Thyroid gland (tissue), 4 donors: ENCODE measurements around the gene CRB1. TPM values are rescaled to one million over a fixed set of nuclear protein-coding genes. Genes with fewer than 3 reads are reported as not detected.

Experiments
- DNase-seq, 2 donors: peaks; one replicate each; pipeline ENCODE4 v3.0.0-alpha.2; 2019
- H3K27ac ChIP-seq, 3 donors: fragments of 200-600 bp; sonication (generic); 1 replicate in 2 of 3; 2 replicates in 1 of 3; pipeline ENCODE4 v1.5.1; 2016 to 2019; ENCODE audit warnings: mild to moderate bottlenecking in 1 of 3, moderate library complexity in 1 of 3
- H3K27me3 ChIP-seq: fragments of 200-600 bp; sonication (generic); one replicate; pipeline ENCODE4 v1.5.1; 2019
- H3K36me3 ChIP-seq, 2 donors: fragments of 200-600 bp; sonication (generic); one replicate each; pipeline ENCODE4 v1.5.1; 2016 to 2019
- H3K4me1 ChIP-seq, 2 donors: fragments of 200-600 bp; sonication (generic); one replicate each; pipeline ENCODE4 v1.5.1; 2017 to 2019
- H3K4me3 ChIP-seq, 3 donors: fragments of 200-600 bp; sonication (generic); replicated peaks in 1 of 3; 1 replicate in 2 of 3; 2 replicates in 1 of 3; pipeline ENCODE4 v1.5.1; 2016; ENCODE audit warnings: mild to moderate bottlenecking in 1 of 3
- H3K9me3 ChIP-seq: fragments of 200-600 bp; sonication (generic); one replicate; pipeline ENCODE4 v1.5.1; 2017
- POLR2A ChIP-seq, 2 donors: fragments of 450-650 bp; IDR thresholded peaks; one replicate each; pipeline ENCODE4 v1.6.1; 2017; ENCODE audit warnings: antibody characterized with exemption in 2 of 2, mild to moderate bottlenecking in 2 of 2, moderate library complexity in 1 of 2
- WGBS, 2 donors: methylation state at CpG; one replicate each; pipeline ENCODE4 v1.1.5; 2017; 5-methylcytosine and 5-hydroxymethylcytosine counted together
- intact Hi-C: fragments of 100-400 bp; cut with DNase I; formaldehyde crosslinking; loops from one replicate; pipeline ENCODE4 v1.15.1; 2023
- total RNA-seq, 4 donors: library from RNA; depleted of rRNA; stranded (reverse); fragments of >200 nt; gene quantifications; one replicate each; pipeline ENCODE4 v1.2.3, GENCODE V29; 2016
- TF ChIP-seq, protein P1 (sequence below), 6 experiments: fragments of 200-600 bp in 3 of 6; fragments of 450-650 bp in 3 of 6; sonication (generic) in 3 of 6; IDR thresholded peaks; one replicate each; pipeline ENCODE4 v1.5.1; 2016 to 2019; ENCODE audit warnings: antibody characterized with exemption in 6 of 6, mild to moderate bottlenecking in 2 of 6, inconsistent platforms in 1 of 6, moderate library complexity in 1 of 6

CRB1 gene
- total RNA-seq, 4 donors from 2014 or later, result 0.21 to 6.7 (median 0.22) TPM; not detected in 1

DNA sequence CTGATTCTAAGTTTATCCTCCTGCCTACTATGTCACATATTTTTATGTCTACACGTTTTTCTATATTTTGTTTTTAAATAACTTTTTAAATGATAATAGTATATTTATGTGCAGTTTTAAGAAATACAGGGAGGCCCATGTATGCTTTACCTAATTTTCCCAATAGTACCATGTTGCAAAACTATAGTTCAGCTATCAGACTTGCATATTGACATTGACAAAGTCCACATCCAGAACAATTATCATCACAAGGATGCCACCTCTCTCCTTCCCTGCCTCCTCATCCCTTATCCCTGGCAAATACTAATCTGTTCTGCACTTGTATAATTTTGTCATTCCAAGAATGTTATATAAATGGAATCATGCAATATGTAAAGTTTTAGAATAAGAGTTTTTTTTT is 90.9 kb downstream of the CRB1 start:
- no peak overlapping the region for H3K27ac ChIP-seq
- H3K9me3 ChIP-seq, result no peaks in the 10 kb centered on the region
- no peaks in the 10 kb centered on the region for H3K4me1 ChIP-seq
- no peak for TF ChIP-seq POLR2A (IDR thresholded peaks at IDR 0.05)
- TF ChIP-seq, protein P1, sequence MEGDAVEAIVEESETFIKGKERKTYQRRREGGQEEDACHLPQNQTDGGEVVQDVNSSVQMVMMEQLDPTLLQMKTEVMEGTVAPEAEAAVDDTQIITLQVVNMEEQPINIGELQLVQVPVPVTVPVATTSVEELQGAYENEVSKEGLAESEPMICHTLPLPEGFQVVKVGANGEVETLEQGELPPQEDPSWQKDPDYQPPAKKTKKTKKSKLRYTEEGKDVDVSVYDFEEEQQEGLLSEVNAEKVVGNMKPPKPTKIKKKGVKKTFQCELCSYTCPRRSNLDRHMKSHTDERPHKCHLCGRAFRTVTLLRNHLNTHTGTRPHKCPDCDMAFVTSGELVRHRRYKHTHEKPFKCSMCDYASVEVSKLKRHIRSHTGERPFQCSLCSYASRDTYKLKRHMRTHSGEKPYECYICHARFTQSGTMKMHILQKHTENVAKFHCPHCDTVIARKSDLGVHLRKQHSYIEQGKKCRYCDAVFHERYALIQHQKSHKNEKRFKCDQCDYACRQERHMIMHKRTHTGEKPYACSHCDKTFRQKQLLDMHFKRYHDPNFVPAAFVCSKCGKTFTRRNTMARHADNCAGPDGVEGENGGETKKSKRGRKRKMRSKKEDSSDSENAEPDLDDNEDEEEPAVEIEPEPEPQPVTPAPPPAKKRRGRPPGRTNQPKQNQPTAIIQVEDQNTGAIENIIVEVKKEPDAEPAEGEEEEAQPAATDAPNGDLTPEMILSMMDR (IDR thresholded peaks at IDR 0.05), result no peak
- no peaks in the 10 kb centered on the region for H3K27me3 ChIP-seq
- H3K36me3 ChIP-seq, result no peaks in the 10 kb centered on the region
- WGBS, 2 donors, result 41 to 64% methylated on average over 1 of the region's 1 CpG
- H3K4me3 ChIP-seq, result no peak overlapping the region
- DNase-seq, result no peak
- intact Hi-C loops, result no loop called here

DNA sequence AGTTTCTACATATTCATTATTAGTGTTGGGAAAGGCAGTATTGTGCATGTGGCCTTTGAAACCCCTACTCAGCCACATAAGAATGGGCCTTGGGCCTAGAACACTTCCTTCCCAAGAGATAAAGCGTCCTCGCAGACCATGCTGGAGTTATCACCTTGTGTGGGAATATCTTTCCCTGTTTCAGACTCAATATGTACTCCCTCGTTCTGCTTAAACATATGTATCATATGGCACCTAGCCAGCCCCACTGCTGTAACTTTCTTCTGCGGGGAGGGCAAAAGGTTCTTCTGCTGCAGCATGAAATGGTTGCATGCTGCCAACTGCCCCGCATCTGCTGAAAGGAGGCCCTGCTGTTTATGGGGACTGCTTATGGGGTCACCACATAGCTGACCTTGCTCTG is 92.0 kb downstream of the CRB1 start:
- TF ChIP-seq, protein P1 (IDR thresholded peaks at IDR 0.05), result no peak
- no peak for TF ChIP-seq POLR2A (IDR thresholded peaks at IDR 0.05)
- DNase-seq, result no peak
- no peak overlapping the region for H3K27ac ChIP-seq
- H3K4me3 ChIP-seq, result no peak overlapping the region
- WGBS, 2 donors, result 84% methylated on average over 5 of the region's 5 CpGs
- no peaks in the 10 kb centered on the region for H3K9me3 ChIP-seq
- intact Hi-C loops, result no loop called here
- H3K4me1 ChIP-seq, result no peaks in the 10 kb centered on the region
- H3K36me3 ChIP-seq, result no peaks in the 10 kb centered on the region
- no peaks in the 10 kb centered on the region for H3K27me3 ChIP-seq

DNA sequence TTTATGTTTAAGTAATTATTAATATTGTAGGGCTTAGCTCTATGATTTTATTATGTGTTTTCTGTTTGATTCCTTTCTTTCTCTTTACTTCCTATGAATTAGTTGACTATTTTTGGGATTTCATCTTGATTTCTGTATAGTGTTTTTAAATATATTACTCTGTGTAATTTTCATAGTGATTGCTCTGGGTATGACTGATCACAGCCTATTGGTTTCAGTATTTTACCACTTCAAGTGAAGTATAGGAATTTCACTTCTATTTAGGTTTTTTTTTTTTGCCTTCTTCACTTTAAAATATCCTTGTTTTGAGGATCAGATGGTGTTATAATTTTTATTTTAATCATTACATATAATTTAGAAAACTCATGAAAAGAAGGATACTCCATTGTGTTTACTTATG is 94.8 kb downstream of the CRB1 start:
- intact Hi-C loops, result no loop called here
- Histone ChIP-seq H3K27ac (no peak overlapping the region), H3K27me3 (no peaks in the 10 kb centered on the region), H3K4me3 (no peak overlapping the region), H3K36me3 (no peaks in the 10 kb centered on the region), H3K9me3 (no peaks in the 10 kb centered on the region), H3K4me1 (no peaks in the 10 kb centered on the region)
- TF ChIP-seq, protein P1 (IDR thresholded peaks at IDR 0.05), result no peak
- TF ChIP-seq POLR2A (IDR thresholded peaks at IDR 0.05), result no peak
- DNase-seq, result no peak

DNA sequence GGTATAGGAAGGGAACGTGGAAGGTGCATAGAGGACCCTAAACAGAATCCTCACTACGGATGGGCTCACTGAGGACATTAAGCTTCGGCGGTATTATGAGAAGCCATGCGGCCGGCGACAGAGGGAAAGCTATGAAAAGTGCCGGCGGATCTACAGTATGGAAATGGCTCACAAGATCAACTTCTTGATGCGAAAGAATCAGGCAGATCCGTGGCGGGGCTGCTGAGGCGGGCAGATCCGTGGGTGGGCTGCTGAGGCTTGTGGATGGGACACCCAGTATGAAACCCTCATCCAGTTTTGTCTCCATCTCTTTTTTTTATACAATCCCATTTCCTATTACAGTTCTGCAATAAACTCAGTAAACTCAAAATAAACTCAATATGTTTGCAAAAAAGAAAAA is 95.8 kb downstream of the CRB1 start:
- TF ChIP-seq, protein P1 (IDR thresholded peaks at IDR 0.05), result no peak
- no peak for TF ChIP-seq POLR2A (IDR thresholded peaks at IDR 0.05)
- intact Hi-C loops, result no loop called here

DNA sequence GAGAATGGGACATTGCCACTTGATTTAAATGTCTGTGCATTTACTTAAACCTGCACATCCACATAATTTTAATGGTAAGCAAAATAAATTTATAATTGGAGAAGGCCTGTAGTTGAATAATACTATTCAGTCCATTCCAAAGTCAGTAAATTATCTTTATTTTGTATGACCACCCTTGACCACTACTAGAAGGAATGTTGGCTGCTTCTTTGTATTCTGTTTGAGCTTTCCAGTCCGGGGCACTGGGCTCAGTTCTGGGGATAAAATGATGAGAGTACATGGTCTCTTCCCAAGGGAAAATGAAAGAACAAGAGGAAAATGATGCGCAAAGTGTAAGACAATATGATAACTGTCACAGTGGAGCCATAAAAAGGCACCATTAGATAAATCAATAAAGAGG is 98.9 kb downstream of the CRB1 start:
- Histone ChIP-seq H3K4me3 (no peak overlapping the region), H3K27ac (no peak overlapping the region), H3K36me3 (no peaks in the 10 kb centered on the region), H3K9me3 (no peaks in the 10 kb centered on the region), H3K27me3 (no peaks in the 10 kb centered on the region), H3K4me1 (no peaks in the 10 kb centered on the region)
- intact Hi-C loops, result no loop called here
- no peak for TF ChIP-seq POLR2A (IDR thresholded peaks at IDR 0.05)
- TF ChIP-seq, protein P1 (IDR thresholded peaks at IDR 0.05), result no peak
- 86 to 87% methylated on average over 2 of the region's 2 CpGs for WGBS, 2 donors
- no peak for DNase-seq

More for the DNA sequence above, 95.8 kb downstream of the CRB1 start:
- Histone ChIP-seq H3K27ac (no peak overlapping the region), H3K36me3 (no peaks in the 10 kb centered on the region), H3K9me3 (no peaks in the 10 kb centered on the region), H3K27me3 (no peaks in the 10 kb centered on the region), H3K4me3 (no peak overlapping the region), H3K4me1 (no peaks in the 10 kb centered on the region)
- no peak for DNase-seq
- whole genome bisulfite sequencing, 2 donors, result 94 to 96% methylated on average over 14 of the region's 14 CpGs
